ENCODE results near the gene SLC13A4. TPM values are rescaled to one million over a fixed set of nuclear protein-coding genes. Genes with fewer than 3 reads are reported as not detected.
A peak's percentile ranks its signal among the peaks of the same experiment; 100 is the strongest.

Gene SLC13A4
- total and polyA plus RNA-seq, 2 of the 4 experiments (the other 2 are of a cell fraction) = 0.10 TPM; not detected in 1

DNA sequence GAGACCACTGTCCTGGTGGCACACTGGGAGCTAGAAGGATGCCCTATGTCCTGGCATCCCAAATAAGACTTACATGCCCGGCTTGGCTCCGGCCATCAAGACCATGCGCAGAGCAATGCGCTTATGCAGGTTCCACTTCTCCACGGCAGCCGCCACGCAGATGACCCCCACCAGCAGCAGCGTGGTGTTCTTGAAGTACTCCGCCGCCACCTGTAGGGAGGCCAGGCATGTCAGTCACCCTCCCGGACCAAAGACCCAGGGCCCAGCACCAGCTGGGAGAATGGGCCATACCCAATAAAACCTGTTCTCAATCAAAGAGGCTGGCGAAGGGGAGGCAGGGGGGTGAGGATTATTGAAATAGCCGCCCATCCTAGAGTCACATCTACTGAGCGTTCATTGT is 19.9 kb downstream of the SLC13A4 start:
- H3K27ac ChIP-seq (ENCODE audit: insufficient read depth, low read length) = no peak overlapping the region
- H3K4me3 ChIP-seq (ENCODE audit: insufficient read depth, low read depth, low read length) = no peak overlapping the region
- intact Hi-C loops (cut with micrococcal nuclease) = no loop called here
- no peak overlapping the region for H2AK5ac ChIP-seq (ENCODE audit: low read depth, low read length)
- H4K8ac ChIP-seq (ENCODE audit: low read depth in 2 of 2, low read length in 2 of 2) = no peak overlapping the region
- H4K20me1 ChIP-seq (ENCODE audit: insufficient read depth, low read length) = no peaks in the 10 kb centered on the region
- BruUV-seq (replicated peaks) = no TSS peak
- H3K4me1 ChIP-seq (ENCODE audit: control insufficient read depth, insufficient read depth, low read length) = peaks cover 12% of the 10 kb centered on the region
- H2BK5ac ChIP-seq (ENCODE audit: low read depth, low read length, poor library complexity, severe bottlenecking) = peak overlapping the region; percentile 12
- H3K4me2 ChIP-seq (ENCODE audit: low read depth, low read length) = no peak overlapping the region
- dilution Hi-C loops (cut with HindIII; ENCODE audit: low sequenced_read_pairs, unreplicated experiment) = no loop called here
- peak overlapping the region; percentile 15 for H2AFZ ChIP-seq (replicated peaks; ENCODE audit: low read length, poor library complexity)
- H3K27me3 ChIP-seq (ENCODE audit: control insufficient read depth, insufficient read depth, low read length) = no peaks in the 10 kb centered on the region
- ATAC-seq (ENCODE audit: low read depth) (no peak), DNase-seq (no peak)
- in situ Hi-C loops (cut with MboI; ENCODE audit: low sequenced_read_pairs) = no loop called here
- H3K36me3 ChIP-seq (ENCODE audit: control insufficient read depth, insufficient read depth, low read length) = no peaks in the 10 kb centered on the region
- H3K4ac ChIP-seq (ENCODE audit: low read depth, low read length) = no peak overlapping the region
- no peak overlapping the region for H4K5ac ChIP-seq (ENCODE audit: low read depth, low read length)
- H3K14ac ChIP-seq (replicated peaks; ENCODE audit: low read depth, low read length) = no peak overlapping the region
- no peak overlapping the region for H3K9ac ChIP-seq (ENCODE audit: low read depth, low read length)
- H2BK20ac ChIP-seq (ENCODE audit: low read depth, low read length) = no peak overlapping the region
- peak overlapping the region; percentile 26 for H2AK9ac ChIP-seq (replicated peaks; ENCODE audit: low read depth, low read length, poor library complexity)
- 91% methylated on average over 8 of the region's 14 CpGs; no CpG with 5 or more reads in 1 of the 2 experiments for WGBS, 2 experiments (ENCODE audit: extremely low coverage in 2 of 2, insufficient read length in 1 of 2)
- no peaks in the 10 kb centered on the region; a peak in 1 of 4 replicates for H3K79me1 ChIP-seq (ENCODE audit: low read depth in 1 of 2, low read length in 2 of 2)
- no peak overlapping the region for H4K91ac ChIP-seq (ENCODE audit: insufficient read depth, low read depth, low read length)
- no peak for TF ChIP-seq CEBPB (IDR thresholded peaks at IDR 0.05; ENCODE audit: low read depth, low read length)
- TF ChIP-seq, protein P1, sequence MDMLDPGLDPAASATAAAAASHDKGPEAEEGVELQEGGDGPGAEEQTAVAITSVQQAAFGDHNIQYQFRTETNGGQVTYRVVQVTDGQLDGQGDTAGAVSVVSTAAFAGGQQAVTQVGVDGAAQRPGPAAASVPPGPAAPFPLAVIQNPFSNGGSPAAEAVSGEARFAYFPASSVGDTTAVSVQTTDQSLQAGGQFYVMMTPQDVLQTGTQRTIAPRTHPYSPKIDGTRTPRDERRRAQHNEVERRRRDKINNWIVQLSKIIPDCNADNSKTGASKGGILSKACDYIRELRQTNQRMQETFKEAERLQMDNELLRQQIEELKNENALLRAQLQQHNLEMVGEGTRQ (IDR thresholded peaks at IDR 0.05; ENCODE audit: low read depth, low read length) = no peak
- TF ChIP-seq, protein P2, sequence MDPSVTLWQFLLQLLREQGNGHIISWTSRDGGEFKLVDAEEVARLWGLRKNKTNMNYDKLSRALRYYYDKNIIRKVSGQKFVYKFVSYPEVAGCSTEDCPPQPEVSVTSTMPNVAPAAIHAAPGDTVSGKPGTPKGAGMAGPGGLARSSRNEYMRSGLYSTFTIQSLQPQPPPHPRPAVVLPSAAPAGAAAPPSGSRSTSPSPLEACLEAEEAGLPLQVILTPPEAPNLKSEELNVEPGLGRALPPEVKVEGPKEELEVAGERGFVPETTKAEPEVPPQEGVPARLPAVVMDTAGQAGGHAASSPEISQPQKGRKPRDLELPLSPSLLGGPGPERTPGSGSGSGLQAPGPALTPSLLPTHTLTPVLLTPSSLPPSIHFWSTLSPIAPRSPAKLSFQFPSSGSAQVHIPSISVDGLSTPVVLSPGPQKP (IDR thresholded peaks at IDR 0.05; ENCODE audit: borderline replicate concordance, low read depth, low read length) = no peak
- TF ChIP-seq BHLHE40 (IDR thresholded peaks at IDR 0.05; ENCODE audit: low read depth, low read length) = no peak
- TF ChIP-seq MAZ (IDR thresholded peaks at IDR 0.05; ENCODE audit: borderline replicate concordance, low read depth, low read length) = no peak
- no peak for TF ChIP-seq POLR2A (IDR thresholded peaks at IDR 0.05; ENCODE audit: low read depth, low read length)
- TF ChIP-seq, protein P3, sequence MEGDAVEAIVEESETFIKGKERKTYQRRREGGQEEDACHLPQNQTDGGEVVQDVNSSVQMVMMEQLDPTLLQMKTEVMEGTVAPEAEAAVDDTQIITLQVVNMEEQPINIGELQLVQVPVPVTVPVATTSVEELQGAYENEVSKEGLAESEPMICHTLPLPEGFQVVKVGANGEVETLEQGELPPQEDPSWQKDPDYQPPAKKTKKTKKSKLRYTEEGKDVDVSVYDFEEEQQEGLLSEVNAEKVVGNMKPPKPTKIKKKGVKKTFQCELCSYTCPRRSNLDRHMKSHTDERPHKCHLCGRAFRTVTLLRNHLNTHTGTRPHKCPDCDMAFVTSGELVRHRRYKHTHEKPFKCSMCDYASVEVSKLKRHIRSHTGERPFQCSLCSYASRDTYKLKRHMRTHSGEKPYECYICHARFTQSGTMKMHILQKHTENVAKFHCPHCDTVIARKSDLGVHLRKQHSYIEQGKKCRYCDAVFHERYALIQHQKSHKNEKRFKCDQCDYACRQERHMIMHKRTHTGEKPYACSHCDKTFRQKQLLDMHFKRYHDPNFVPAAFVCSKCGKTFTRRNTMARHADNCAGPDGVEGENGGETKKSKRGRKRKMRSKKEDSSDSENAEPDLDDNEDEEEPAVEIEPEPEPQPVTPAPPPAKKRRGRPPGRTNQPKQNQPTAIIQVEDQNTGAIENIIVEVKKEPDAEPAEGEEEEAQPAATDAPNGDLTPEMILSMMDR (conservative IDR thresholded peaks at IDR 0.05; ENCODE audit: low read depth, low read length) = no peak
- no peak for TF ChIP-seq RFX5 (IDR thresholded peaks at IDR 0.05; ENCODE audit: low read depth, low read length)
- no peak for TF ChIP-seq SMC3 (IDR thresholded peaks at IDR 0.05; ENCODE audit: low read depth, low read length)
- TF ChIP-seq FOS (IDR thresholded peaks at IDR 0.05; ENCODE audit: low read depth, low read length) = no peak
- TF ChIP-seq MAFK (IDR thresholded peaks at IDR 0.05; ENCODE audit: low read depth, low read length) = no peak
- TF ChIP-seq RAD21 (IDR thresholded peaks at IDR 0.05; ENCODE audit: low read length) = no peak
- no peak for TF ChIP-seq CHD1 (IDR thresholded peaks at IDR 0.05; ENCODE audit: low read depth, low read length)
- TF ChIP-seq RCOR1 (IDR thresholded peaks at IDR 0.05; ENCODE audit: insufficient replicate concordance, low read length) = no peak
- no peak for TF ChIP-seq MXI1 (IDR thresholded peaks at IDR 0.05; ENCODE audit: borderline replicate concordance, low read depth, low read length)
- no peak for TF ChIP-seq NFE2L2 (IDR thresholded peaks at IDR 0.05; ENCODE audit: low read depth, low read length)
- ChIA-PET CTCF (no interaction called here), POLR2A (ENCODE audit: unreplicated experiment) (no interaction called here)
- H3K18ac ChIP-seq (ENCODE audit: low read depth, low read length) = no peak overlapping the region
- no peak overlapping the region for H3K56ac ChIP-seq (ENCODE audit: extremely low read depth, insufficient read depth, low read length)
- H2BK15ac ChIP-seq (ENCODE audit: low read depth, low read length) = no peak overlapping the region
- H2BK120ac ChIP-seq (ENCODE audit: low read depth, low read length) = no peak overlapping the region
- H3K9me1 ChIP-seq (ENCODE audit: insufficient read depth, low read length) = peaks cover 27% of the 10 kb centered on the region
- no peak overlapping the region for H3K23ac ChIP-seq (ENCODE audit: low read depth, low read length)
- H3K9me3 ChIP-seq (ENCODE audit: control insufficient read depth, insufficient read depth, low read length) = no peaks in the 10 kb centered on the region

Data from IMR-90 (cell line).